Pulmonary artery endothelial cell (primary cell): ENCODE results near the gene RAD51B. TPM values are rescaled to one million over a fixed set of nuclear protein-coding genes. Genes with fewer than 3 reads are reported as not detected.
A peak's percentile ranks its signal among the peaks of the same experiment; 100 is the strongest.
"Not testable (repeated sequence)": the region's sequence is repeated elsewhere in the genome, so short reads cannot be mapped to it uniquely, and the experiment has no call there.

Source experiments
- DNase-seq: peaks from one replicate; pipeline ENCODE4 v3.0.0-alpha.2; 2011; ENCODE audit warnings: low read depth, low spot score
- total RNA-seq: library from RNA; depleted of rRNA; stranded (reverse); fragments of >200 nt; gene quantifications from 2 replicates; pipeline ENCODE4 v1.2.3, GENCODE V29; 2014

Gene RAD51B
- total RNA-seq, 1 donor from 2014 or later, result 9.8 TPM

DNA sequence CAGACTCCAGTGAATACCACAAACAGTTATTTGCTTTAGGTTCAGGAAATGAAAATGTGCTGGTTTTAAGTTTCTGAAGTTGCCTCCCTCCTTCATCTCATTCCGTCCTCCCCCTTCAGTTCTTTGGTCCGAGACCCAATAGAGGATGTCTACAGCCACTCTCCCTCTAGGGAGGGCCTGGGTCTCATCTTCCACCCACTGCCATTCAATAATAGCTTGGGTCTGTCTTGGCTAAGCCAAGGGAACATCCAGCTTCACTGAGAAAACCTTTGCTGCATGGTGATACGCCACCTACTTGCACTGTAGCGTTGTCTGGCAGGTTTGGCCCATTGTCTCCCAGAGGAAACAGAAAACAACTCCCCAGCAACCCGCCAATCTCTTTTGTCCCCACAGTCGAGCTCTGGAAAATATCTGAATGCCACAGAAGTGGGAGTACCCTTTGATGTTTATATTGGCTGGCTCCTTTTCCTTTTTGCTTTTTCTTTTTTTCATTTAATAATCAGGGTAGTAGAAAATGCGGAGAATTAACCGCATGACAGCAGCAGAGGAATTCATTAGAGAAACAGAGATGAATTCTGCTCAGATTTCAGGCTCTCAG, 380.1 kb downstream of the RAD51B start:
- DNase-seq, result peak; percentile 90

DNA sequence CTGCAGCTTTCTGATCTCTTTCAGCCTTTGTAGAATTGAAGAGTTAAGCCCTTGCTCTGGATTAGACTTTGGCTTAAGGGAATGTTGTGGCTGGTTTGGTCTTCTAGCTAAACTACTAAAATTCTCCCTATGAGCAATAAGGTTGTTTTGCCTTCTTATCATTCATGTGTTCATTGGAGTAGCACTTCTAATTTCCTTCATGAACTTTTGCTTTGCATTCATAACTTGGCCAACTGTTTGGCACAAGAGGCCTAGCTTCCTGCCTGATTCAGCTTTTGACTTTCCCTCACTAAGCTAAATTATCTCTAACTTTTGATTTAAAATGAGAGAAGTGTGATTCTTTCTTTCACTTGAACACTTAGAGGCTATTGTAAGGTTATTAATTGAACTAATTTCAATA, 384.3 kb downstream of the RAD51B start:
- DNase-seq, result peak; percentile 17

DNA sequence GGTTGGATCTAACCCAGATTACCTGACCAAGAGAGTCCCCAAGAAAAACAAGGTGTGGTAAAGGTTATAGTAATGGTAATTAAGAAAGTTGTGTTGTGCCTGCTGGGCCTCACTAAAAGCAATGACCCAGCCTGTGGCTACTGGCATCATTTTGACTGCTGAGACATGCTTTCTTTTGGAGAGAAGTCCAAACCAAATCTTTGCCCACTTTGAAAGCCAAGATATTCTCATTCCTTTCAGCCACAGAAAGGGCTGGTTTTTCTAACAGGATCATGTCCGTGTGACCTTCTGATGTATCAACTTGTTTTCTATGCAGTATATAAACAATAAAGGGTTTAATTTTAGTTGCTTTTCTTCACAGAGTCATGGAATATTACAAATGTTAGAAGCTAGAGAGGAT, 388.6 kb downstream of the RAD51B start:
- no peak for DNase-seq

DNA sequence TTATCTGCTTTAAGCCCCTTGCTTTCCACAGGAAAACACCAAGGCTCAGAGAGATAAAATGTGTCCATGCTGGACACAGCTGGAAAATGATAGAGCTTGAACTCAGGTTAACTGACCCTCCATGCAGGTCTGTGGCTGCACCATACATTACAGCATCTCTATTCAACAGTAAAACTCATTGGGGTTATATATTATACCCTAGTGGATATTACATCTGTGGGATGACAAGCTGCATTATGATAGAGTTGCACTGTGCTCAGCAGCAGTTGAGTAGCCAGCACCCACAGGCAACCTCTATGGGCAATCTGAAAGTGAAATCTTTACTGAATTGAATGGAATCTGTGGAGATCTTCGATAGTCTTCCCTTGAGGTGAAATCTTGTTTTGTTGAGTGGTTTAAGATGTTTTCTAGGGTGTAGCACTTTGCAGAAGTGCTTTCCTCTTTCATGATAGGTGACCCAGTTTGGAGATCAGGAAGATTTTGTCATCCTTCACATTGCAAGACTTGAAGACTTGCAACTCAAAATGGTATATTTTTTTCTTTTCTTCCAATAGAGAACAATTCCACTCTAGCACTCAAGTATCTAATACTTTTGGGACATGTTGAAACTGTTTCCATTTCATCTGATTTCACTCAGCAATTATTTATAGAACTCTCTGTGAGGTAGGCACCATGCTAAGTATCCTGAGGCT, 389.2 kb downstream of the RAD51B start:
- no peak for DNase-seq

DNA sequence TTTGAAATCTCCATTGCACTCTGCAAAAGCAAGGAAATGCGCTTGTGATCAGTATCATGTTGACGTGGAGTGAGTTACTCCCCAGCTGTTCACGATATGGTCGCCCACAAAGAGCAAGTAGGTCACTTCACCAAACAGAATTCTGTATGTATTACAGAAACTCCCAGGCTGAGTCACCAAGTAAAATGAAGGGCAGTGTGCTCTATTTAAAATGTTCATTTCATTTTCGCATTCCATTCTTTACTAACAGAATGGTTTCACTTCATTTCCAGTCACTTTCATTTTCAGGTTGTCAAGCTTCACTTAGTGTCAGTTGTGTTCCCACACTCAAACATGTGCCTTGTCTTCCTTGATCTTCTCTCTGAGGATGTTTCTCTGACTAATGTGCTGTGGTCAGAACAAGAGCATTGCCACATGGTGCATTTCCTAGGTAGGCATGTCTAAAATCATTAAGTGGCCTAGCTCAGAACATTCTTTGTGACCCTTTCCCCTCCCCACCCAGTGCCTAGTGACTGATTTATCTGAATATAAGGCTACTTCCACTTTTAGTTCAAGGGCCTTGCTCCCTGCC, 391.2 kb downstream of the RAD51B start:
- no peak for DNase-seq

DNA sequence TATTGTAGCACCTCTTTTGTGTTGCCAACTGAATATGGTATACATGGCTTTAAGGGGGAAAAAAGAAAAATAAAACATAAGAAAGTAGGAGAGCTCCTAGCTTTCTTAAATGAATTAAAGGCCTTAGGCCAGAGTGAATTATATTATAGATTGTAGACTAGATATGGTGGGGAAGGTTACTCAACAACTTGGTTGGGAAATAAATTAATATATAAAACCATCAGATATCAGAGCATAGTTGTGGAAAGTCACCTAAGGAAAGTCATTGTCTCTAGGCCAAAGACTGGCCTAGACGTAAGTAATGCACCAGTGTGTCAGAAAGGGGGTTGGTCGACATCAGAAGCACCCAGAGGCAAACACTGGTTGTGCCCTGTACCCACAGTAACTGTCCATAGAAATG, 391.8 kb downstream of the RAD51B start:
- DNase-seq, result no peak

DNA sequence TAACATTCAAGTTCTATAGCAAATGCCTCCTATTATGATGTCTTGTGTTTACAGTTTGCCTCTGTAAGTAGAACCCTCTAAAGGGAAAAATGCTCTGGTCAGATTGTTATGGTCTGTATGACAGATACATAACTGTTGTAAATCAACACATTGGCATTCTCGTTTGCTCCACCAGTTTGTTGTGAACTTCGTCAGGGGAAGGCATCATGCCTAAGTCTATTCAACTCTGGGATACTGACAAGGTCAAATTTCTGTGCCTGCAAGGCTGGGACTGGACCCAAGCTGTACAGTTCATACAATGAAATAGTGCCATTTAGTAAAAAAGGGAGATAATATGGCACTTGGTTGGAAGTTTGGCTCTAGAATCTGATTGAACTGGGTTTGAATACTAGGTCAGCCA, 392.3 kb downstream of the RAD51B start:
- no peak for DNase-seq

DNA sequence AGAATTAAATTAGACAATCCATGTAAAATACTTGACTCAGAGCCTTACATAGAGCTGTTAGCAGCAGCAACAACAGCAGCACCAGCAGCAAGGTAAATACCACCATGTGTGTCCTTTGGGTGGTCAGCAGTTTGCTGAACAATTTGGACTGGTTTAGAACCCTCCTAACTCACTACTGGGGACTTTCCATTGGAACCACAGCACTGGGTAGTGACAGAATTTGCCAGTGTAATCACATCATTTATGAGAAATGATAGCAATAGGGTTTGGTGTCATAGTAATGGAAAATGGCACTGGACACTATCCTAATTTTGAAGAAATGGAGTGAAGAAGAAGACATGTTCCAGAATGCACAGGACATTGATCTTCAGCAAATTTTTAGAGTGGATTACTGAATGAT, 392.8 kb downstream of the RAD51B start:
- DNase-seq, result no peak

DNA sequence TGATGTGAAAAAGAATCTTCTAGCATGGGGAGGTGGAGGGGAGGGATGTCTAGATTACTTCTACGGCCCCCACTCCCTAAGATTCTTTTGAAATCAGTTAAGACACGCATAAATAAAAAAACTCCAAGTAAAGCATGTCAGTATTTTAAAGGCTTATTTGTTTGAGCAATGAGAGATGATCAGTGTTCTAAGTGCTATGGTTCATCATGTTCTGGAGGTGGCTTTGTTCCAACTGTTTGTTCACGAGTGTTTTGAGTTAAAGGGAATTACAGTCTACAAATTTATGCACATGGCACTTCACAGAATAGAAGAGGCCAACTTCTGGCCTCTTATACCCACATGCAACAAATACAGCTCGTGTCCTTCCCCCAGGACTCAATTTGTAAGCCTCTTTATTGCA, 394.9 kb downstream of the RAD51B start:
- no peak for DNase-seq

DNA sequence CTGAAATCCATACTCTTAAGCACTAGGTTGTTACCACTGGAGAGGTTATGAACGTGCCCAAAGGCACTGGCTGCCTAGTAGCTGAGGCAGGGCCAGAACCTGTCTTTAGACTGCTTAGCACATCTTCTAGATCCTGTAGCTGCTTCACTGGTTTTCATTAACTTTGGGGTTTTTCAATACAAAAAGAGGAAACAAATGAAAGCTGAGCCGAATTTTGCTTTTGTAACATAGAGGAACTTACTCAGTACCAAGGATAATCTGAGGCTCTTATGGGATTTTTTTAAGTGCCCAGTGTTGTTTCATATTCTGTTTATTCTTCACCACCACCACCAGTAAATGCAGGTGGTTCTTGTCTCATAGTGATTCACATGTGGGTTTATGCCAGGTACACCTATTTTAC, 396.1 kb downstream of the RAD51B start:
- no peak for DNase-seq

DNA sequence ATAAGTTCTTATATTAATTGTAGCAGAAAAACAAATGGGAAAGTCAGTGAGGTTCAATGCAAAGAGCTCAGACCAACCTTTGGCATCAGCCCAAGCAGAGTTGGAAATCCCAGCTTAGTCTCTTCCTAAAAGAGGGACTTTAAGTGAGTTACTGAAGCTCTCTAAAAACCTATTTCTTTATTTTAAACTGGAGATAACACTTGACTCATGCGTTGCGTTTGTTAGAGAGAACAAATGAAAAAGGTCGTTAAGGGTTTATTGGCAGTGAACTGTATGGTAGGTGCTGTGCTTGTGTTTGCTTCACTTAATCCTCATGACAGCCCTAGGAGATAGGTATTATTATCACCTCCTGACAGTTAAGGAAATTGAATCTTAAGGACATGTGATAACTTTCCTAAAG, 396.5 kb downstream of the RAD51B start:
- no peak for DNase-seq

DNA sequence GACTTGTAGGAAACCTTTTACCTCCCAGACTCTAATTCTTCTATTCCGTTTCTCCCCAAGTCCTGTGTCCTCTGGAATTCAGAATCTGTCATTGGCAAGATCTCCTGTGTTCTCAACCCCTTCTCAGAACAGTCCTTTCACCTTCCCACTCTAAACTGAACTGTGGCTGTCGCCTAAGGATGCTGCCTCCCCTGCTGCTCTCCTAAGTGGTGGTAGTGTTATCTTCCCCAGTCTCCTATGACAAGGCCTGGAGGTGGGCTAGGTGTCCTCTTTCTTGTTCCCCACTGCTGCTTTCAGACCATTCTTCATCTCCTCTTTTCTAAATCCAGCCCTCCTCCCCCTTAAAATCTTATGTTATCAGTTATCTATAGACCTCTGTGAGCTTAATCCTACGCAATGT, 397.4 kb downstream of the RAD51B start:
- DNase-seq, result no peak

DNA sequence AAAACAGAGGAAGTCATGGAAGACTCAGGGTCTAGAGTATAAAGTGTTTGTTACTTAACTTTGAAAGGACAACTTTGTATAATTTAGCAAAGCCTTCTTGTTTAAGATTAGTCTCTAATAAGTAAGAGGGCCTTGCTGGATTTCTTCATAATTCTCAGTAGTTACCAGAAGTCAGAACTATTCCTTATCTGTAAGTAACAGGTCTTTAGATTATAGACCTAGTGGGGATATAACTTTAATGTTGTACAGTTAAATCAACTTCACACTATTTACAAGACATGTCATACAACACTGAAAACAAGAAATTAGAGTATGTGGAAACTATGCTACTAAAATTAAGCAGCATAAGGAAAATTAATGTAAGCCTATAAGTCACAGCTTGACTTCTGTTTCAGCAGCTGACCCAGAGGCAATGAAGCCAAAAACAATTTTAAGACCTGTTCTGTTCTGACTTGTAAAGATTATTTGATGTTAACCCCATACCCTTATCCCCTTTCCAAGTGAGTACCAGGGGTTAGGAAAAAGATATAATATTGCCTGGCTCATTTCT, 398.3 kb downstream of the RAD51B start:
- no peak for DNase-seq

DNA sequence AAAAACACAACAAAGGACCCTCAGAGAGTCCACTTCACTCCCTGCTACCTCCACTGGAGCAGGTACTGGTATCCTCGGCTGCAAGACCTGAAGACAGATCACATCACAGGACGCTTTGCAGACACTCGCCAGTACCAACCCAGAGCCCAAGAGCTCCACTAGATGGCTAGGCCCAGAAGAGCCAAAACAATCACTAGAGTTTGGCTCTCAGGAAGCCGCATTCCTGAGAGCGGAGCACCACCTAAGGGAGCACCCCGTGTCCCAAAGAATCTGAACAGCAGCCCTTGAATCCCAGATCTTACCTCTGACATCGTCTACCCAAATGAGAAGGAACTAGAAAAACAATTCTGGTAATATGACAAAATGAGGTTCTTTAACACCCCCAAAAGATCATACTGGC, 399.8 kb downstream of the RAD51B start:
- no peak for DNase-seq

DNA sequence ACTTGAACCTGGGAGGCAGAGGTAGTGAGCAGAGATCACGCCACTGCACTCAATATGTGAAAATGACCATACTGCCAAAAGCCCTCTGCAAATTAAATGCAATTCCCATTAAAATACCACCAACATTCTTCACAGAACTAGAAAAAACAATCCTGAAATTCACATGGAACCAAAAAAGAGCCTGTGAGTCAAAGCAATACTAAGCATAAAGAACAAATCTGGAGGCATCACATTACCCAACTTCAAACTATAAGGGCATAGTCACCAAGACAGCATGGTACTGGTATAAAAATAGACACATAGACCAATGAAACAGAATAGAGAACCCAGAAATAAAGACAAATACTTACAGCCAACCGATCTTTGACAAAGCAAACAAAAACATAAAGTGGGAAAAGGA, 401.5 kb downstream of the RAD51B start:
- not testable (repeated sequence) for DNase-seq

DNA sequence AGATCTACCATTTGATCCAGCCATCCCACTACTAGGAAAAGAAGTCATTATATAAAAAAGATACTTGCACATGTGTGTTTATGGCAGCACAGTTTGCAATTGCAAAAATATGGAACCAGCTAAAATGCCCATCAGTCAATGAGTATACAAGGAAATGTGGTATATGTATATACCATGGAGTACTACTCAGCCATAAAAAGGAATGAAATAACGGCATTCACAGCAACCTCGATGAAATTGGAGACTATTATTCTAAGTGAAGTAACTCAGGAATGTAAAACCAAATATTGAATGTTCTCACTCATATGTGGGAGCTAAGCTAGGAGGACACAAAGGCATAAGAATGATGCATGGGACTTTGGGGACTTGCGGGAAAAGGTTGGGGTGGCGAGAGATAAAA, 402.6 kb downstream of the RAD51B start:
- DNase-seq, result no peak

DNA sequence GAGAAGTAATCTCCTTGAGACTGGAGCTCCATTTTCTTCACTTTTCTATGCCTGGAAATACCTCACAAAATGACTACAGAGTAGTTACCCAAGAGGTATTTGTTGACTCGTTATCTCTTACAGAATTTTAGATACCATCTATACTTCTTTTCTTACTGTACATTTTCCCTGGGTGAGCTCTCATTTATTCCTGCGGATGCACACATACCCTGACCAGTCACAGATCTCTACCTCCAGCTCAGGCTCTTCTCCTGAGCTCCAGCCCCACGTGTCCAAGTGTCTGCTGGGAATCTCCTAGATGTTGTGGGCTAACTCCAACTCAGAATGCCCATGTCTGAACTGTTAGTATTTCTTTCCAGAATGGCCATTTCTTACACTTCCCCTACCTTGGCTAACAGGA, 403.1 kb downstream of the RAD51B start:
- DNase-seq, result no peak

DNA sequence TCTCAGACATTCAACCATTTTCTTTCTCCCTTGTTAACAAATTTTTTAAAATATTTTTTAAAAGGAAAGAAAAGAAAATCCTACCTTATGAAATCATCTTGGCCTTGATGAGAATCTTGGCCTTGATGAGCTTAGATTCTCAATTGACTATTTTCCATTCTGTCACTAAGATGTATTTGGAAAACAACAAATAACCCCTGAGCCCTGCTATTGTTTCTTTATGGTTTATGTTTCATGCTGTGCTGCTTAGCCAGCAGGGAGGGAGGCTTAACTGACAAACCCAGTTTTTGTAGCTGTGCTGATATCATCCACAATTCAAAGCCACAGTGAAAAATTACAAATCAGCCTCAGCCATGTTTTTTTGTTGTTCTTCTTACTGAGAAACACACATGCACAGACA, 404.1 kb downstream of the RAD51B start:
- DNase-seq, result no peak

DNA sequence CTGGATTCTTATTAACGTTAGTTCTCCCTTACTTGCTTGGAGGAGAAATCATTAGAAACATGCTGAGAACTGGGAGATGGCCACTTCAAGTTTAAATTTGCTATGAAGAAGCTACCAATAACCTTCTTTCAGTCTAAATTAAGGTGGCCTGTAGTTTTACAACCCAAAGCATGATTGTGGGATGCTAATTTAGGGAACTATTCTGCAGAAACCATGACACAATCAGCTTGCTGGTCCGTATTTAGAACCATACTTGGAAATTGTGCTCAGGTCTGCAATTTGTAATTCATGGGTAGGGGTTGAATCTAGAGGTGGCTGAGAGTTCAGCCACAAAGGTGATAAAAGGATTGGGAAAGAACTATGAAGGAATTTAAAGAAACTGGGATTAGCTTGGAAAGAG, 405.7 kb downstream of the RAD51B start:
- DNase-seq, result no peak

DNA sequence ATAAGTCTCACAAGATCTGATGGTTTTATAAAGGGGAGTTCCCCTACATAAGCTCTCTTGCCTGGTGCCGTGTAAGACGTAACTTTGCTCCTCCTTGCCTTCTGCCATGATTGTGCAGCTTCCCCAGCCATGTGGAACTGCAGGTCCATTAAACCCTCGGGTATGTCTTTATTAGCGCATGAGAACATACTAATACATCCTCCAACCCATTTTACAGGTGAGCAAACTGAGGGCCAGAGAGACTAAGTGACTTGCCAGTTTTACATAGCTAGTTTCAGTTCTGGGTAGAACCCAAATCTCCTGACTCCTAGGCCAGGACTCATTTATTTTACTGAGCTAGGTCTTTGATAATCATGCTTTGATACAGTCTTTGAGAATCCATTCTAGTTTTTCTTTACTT, 406.9 kb downstream of the RAD51B start:
- DNase-seq, result no peak

DNA sequence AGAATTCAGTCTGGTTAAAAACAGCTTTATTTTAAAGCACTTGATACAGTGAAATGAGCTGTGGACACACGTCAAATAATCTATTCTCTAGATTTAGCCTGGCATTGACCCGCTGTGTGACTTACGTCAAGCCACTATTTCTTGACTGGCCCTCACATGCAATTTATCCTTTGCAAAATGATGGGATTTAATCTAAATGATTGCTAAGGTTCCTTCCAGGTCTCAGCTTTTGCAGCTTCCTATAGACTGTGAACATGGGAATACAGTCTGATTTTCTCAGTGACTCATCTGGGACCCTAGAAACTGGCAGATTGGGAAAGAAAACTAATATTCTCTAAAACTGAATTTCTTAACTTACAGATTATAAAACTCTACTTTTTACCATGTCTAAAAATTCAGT, 409.1 kb downstream of the RAD51B start:
- DNase-seq, result no peak

DNA sequence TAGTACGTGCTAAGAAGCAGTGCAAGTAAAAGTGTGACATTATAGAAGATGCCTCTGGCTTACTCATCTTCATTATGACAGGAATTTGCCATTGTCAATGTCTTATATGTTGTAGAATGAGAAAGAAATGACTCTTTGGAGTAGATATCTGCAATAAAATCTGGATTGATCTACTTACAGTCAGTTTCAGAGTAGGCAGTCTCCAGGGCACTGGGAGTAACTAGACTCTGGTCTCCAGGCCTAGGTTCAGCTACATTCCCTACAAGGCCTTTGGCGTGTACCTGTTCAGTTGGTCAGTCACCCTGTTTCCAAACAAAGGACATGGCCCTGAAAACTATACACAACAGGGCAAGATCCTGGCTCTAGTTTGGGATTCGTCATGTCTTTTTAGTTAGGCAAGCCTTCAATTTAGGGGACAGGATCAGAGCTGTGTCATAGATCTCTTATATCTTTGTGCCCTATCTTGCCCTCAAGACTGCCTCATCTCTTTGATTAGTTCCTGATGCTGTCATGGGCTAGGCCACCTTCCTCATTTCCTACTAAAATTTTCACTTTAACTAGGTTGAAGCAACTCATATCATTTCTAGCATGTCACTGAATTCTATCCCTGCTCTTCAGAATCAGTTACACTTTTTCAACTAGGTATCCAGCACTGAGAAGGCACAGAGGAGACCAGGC, 410.0 kb downstream of the RAD51B start:
- DNase-seq, result no peak
